Measurements from ENCODE around the gene CELSR3.
A peak's percentile ranks its signal among the peaks of the same experiment; 100 is the strongest.

Gene CELSR3

DNA sequence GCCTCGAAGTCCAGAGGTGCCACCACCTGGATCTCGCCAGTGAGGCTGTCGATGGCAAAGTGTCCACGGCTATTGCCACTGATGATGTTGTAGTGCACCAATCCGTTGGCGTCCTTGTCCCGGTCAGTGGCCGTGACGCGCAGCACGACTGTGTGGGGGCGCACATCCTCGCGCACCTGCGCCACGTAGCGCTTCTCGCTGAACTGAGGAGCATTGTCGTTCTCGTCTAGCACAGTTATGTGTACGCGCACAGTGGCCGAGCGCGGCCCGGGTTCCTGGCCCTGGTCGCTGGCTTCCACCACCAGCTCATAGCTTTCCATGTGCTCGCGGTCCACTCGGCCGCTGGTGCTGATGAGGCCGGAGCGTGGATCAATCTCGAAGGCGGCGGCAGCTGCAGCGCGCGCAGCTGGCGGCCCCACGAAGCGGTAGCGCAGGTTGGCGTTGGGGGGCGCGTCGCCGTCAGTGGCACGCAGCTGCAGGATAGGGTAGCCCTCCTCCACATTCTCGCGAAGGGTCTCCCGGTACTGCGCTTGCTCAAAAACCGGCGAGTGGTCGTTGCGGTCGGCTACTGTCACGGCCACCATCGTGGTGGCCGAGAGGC is 1.8 kb downstream of the CELSR3 start:
- Histone ChIP-seq H3K4me1 (ENCODE audit: insufficient read depth, low read length) (peaks cover 11% of the 10 kb centered on the region), H3K9ac (ENCODE audit: low read depth, low read length) (peak overlapping the region; percentile 53; the same call in 1 of the 2 replicates), H3K9me3 (ENCODE audit: control insufficient read depth, insufficient read depth, low read length) (no peaks in the 10 kb centered on the region), H3K36me3 (ENCODE audit: insufficient read depth, low read length) (no peaks in the 10 kb centered on the region)

DNA sequence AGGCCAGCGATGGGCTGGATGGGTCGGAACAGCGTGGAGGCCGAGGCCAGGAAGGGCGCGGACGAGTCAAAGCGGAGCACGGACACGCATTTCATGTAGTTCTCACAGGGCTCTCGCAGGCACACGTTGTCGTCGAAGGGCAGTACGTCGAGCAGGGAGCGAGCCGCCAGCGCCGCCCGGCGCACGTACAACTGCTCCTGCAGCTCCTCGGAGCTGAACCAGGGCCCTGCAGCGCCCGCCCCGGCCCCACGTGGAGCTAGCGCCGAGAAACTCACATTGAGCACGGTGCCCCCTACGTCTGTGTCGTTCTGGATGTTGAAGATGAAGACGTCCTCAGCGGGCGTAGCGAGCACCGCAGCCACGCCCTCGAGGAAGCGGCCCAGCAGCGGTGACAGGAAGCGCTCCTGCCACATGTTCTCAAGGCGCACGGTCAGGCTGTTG is 5.8 kb downstream of the CELSR3 start:
- Histone ChIP-seq H3K9me3 (ENCODE audit: control insufficient read depth, insufficient read depth, low read length) (no peaks in the 10 kb centered on the region), H3K9ac (ENCODE audit: low read depth, low read length) (peak overlapping the region; percentile 49), H3K4me1 (ENCODE audit: insufficient read depth, low read length) (no peaks in the 10 kb centered on the region), H3K36me3 (ENCODE audit: insufficient read depth, low read length) (no peaks in the 10 kb centered on the region)

DNA sequence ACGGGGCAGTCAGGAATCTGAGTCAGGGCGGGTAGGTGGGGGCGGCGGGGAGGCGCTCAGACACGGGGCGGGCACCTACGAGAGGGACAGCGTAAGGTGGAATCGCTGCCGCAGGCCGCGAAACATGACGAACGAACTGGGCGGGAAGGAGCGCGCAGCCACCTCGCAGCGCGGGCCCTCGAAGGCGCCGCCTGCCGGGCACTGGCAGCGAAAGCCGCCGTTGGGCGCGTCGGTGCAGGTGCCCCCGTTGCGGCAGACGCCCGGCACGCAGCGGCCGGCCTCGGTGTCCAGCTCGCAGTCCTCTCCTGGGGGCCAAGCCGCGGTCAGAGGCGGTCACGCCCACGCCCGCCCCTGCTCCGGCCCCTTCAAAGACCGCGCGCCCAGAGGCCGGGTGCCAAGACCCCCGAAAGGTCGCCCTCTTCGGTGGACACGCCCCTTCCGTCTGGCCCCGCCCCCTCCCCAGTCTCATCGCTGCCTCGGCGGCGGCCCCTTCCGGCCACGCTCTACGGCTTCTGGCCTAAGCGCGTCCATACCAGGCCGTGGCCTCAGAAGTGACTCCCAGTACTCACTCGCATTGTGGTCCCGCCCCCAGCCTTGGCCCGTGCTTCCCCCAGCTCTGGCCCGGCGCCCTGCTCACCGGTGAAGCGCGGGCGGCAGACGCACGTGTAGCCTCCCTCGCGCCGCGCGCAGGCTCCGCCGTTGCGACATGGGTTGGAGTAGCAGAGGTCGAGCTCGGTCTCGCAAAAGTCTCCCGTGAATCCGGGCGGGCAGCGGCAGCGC is 6.4 kb downstream of the CELSR3 start:
- Histone ChIP-seq H3K9me3 (ENCODE audit: control insufficient read depth, insufficient read depth, low read length) (no peaks in the 10 kb centered on the region), H3K4me1 (ENCODE audit: insufficient read depth, low read length) (no peaks in the 10 kb centered on the region), H3K36me3 (ENCODE audit: insufficient read depth, low read length) (no peaks in the 10 kb centered on the region), H3K9ac (ENCODE audit: low read depth, low read length) (peak overlapping the region; percentile 49)

DNA sequence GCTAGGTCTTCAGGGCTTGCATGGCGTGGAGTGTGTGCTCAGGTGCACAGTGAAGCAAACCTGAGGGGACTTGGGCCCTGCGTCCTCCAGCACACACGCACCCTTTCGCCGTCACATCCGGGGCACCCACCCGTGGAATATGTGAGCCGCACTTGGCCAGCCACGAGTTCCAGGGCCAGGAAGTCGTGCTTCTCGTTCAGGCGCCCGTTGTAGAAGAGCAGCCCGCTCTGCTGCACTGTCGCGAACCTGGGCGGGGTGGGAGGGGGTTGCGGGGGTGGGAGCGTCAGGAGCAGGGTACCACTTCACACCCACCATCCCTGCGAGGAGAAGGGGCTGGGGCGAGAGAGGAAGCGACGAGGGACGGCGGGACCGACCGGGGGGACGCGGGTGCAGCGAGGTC is 7.1 kb downstream of the CELSR3 start:
- peak overlapping the region; percentile 49 for H3K9ac ChIP-seq (ENCODE audit: low read depth, low read length)
- H3K4me1 ChIP-seq (ENCODE audit: insufficient read depth, low read length): no peaks in the 10 kb centered on the region
- no peaks in the 10 kb centered on the region for H3K9me3 ChIP-seq (ENCODE audit: control insufficient read depth, insufficient read depth, low read length)
- H3K36me3 ChIP-seq (ENCODE audit: insufficient read depth, low read length): no peaks in the 10 kb centered on the region

DNA sequence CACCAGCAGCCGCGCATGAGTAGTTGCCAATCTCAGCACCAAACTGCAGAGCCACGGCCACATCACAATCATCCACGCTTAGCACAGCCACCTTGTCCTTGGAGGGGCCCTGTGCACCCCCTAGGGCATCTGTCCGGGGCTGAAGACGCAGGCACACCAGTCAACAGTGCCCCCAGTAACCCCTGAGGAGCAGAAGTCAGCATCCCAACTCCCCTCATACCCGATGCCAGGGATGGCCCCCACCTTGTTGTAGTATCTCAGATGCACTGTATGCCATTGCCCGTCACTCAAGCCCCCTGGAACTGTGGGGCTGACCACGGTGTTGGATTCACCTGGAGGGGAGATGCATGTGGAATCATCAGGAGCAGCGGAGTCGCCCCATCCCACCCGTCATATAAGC is 7.6 kb downstream of the CELSR3 start:
- H3K36me3 ChIP-seq (ENCODE audit: insufficient read depth, low read length): no peaks in the 10 kb centered on the region
- no peaks in the 10 kb centered on the region for H3K4me1 ChIP-seq (ENCODE audit: insufficient read depth, low read length)
- peak overlapping the region; percentile 49 for H3K9ac ChIP-seq (ENCODE audit: low read depth, low read length)
- no peaks in the 10 kb centered on the region for H3K9me3 ChIP-seq (ENCODE audit: control insufficient read depth, insufficient read depth, low read length)

- no peaks in the 10 kb centered on the region for H3K4me1 ChIP-seq (ENCODE audit: insufficient read depth, low read length)
- H3K36me3 ChIP-seq (ENCODE audit: insufficient read depth, low read length): no peaks in the 10 kb centered on the region
- H3K9ac ChIP-seq (ENCODE audit: low read depth, low read length): no peak overlapping the region
- H3K9me3 ChIP-seq (ENCODE audit: control insufficient read depth, insufficient read depth, low read length): no peaks in the 10 kb centered on the region
These were observed 9.6 kb downstream of the CELSR3 start for GRCh38 chr3:48652923-48653715.

GRCh38 chr3:48651771-48652170 is 10.9 kb downstream of the CELSR3 start:
- Histone ChIP-seq H3K36me3 (ENCODE audit: insufficient read depth, low read length) (no peaks in the 10 kb centered on the region), H3K4me1 (ENCODE audit: insufficient read depth, low read length) (no peaks in the 10 kb centered on the region), H3K9ac (ENCODE audit: low read depth, low read length) (no peak overlapping the region), H3K9me3 (ENCODE audit: control insufficient read depth, insufficient read depth, low read length) (no peaks in the 10 kb centered on the region)

DNA sequence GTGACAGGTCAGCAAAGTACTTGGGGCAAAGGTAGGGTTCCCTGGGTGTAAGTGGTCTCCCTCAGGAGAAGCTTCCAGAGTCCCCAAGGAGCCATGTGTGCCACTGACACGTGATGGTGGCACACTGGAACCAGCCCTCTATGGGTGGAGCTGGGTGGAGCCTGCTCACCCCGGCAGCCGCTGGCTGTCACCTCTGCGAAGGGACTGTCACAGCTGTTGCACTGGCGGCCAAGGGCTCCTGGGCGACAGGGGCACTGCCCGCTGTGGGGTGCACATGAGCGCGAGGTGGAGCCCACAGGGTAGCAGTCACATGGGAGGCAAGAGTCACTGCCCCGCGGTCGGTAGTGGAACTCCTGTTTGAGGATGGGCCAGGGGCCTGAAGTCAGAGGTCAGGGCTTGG is 12.0 kb downstream of the CELSR3 start:
- no peaks in the 10 kb centered on the region for H3K36me3 ChIP-seq (ENCODE audit: insufficient read depth, low read length)
- no peaks in the 10 kb centered on the region for H3K9me3 ChIP-seq (ENCODE audit: control insufficient read depth, insufficient read depth, low read length)
- no peak overlapping the region for H3K9ac ChIP-seq (ENCODE audit: low read depth, low read length)
- no peaks in the 10 kb centered on the region for H3K4me1 ChIP-seq (ENCODE audit: insufficient read depth, low read length)

DNA sequence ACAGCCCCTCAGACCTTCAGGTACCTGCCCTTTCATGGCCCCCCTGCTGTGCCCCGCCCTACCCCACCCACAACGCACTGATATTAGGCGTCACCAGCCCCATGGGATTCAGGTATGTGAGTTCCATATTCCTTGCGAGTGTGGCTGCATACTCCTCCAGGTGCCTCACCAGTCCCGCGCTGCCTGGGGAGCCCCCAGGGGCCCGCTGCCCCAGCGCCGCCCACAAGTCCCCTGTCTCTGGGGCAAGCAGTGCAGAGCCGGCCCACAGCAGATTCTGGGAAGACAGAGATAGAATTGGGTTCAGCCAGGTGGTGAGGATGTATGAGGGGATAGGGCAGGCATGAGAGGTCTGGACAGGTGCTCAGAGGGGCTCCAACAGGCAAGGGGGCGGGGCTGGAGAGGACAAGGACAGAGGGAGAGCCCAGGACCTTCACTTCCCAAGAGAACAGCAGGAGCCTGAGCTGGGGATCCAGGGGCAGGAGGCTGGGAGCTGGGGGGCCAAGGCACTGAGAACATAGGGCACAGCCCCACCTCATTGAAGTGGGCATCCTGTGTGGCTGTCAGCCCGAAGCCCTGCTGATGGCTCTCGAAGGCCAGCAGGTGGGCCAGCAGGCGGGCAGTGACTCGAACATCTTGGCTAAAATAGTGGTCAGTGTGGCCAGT is 14.4 kb downstream of the CELSR3 start:
- H3K9me3 ChIP-seq (ENCODE audit: control insufficient read depth, insufficient read depth, low read length): no peaks in the 10 kb centered on the region
- no peak overlapping the region for H3K9ac ChIP-seq (ENCODE audit: low read depth, low read length)
- no peaks in the 10 kb centered on the region for H3K4me1 ChIP-seq (ENCODE audit: insufficient read depth, low read length)
- no peaks in the 10 kb centered on the region for H3K36me3 ChIP-seq (ENCODE audit: insufficient read depth, low read length)

GRCh38 chr3:48647714-48648113 is 15.0 kb downstream of the CELSR3 start:
- H3K9me3 ChIP-seq (ENCODE audit: control insufficient read depth, insufficient read depth, low read length): no peaks in the 10 kb centered on the region
- H3K9ac ChIP-seq (ENCODE audit: low read depth, low read length): no peak overlapping the region
- no peaks in the 10 kb centered on the region for H3K36me3 ChIP-seq (ENCODE audit: insufficient read depth, low read length)
- H3K4me1 ChIP-seq (ENCODE audit: insufficient read depth, low read length): no peaks in the 10 kb centered on the region

GRCh38 chr3:48644898-48645760 is 17.6 kb downstream of the CELSR3 start:
- Histone ChIP-seq H3K4me1 (ENCODE audit: insufficient read depth, low read length) (no peaks in the 10 kb centered on the region), H3K36me3 (ENCODE audit: insufficient read depth, low read length) (no peaks in the 10 kb centered on the region; the same call in 1 of the 2 replicates), H3K9ac (ENCODE audit: low read depth, low read length) (no peak overlapping the region), H3K9me3 (ENCODE audit: control insufficient read depth, insufficient read depth, low read length) (no peaks in the 10 kb centered on the region)

DNA sequence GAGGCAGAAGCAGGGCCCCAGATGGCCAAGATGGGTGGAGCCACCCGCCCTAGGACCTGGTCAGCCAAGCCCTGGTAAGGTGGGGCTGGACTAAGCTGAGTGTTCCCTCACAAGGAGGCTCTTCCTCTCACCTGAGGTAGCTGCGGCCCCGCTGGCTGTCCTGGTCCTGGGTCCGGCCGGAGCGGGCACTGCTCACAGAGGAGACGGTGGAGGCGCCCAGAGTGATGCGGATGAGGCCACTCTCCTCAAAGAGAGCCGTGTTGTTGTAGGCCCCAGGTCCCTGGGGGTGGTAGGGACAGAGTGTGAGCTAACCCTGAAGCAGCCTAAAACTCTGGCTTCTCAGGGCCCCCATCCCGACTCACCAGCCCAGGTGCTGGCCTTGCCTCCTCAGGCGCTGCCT is 20.1 kb downstream of the CELSR3 start:
- H3K36me3 ChIP-seq (ENCODE audit: insufficient read depth, low read length): no peaks in the 10 kb centered on the region; the same call in 1 of the 2 replicates

GRCh38 chr3:48641396-48641795 is 21.3 kb downstream of the CELSR3 start:
- no peaks in the 10 kb centered on the region; the same call in 1 of the 2 replicates for H3K36me3 ChIP-seq (ENCODE audit: insufficient read depth, low read length)
- H3K9me3 ChIP-seq (ENCODE audit: control insufficient read depth, insufficient read depth, low read length): no peaks in the 10 kb centered on the region
- H3K4me1 ChIP-seq (ENCODE audit: insufficient read depth, low read length): peaks cover 9% of the 10 kb centered on the region
- no peak overlapping the region for H3K9ac ChIP-seq (ENCODE audit: low read depth, low read length)

More for the DNA sequence above, 20.1 kb downstream of the CELSR3 start:
- no peaks in the 10 kb centered on the region for H3K9me3 ChIP-seq (ENCODE audit: control insufficient read depth, insufficient read depth, low read length)
- no peak overlapping the region for H3K9ac ChIP-seq (ENCODE audit: low read depth, low read length)
- H3K4me1 ChIP-seq (ENCODE audit: insufficient read depth, low read length): no peaks in the 10 kb centered on the region

Measured in ES-I3 (cell line).